Central memory CD8-positive, alpha-beta T cell (primary cell): ENCODE measurements around the gene HORMAD2.

ENCODE experiments used
- ATAC-seq: fragments of 150-1000 bp; cut with Tn5 transposase; replicated peaks from 2 replicates; pipeline ENCODE4 v1.10.0; 2022; ENCODE audit warnings: mild to moderate bottlenecking, moderate FRiP score, moderate number of reproducible peaks; ENCODE audit not compliant: poor library complexity, severe bottlenecking; ENCODE audit errors: extremely low read depth
- DNase-seq, 2 donors: peaks; one replicate each; pipeline ENCODE4 v3.0.0; 2021; ENCODE audit warnings: low spot score in 2 of 2
- H3K27ac Mint-ChIP-seq: one replicate; pipeline ENCODE4 v1.8.0; 2022; ENCODE audit warnings: low read depth, mild to moderate bottlenecking, moderate library complexity, mixed read lengths
- H3K27me3 Mint-ChIP-seq: one replicate; pipeline ENCODE4 v1.8.0; 2022; ENCODE audit warnings: mixed read lengths
- H3K36me3 Mint-ChIP-seq: one replicate; pipeline ENCODE4 v1.8.0; 2022; ENCODE audit warnings: mild to moderate bottlenecking, moderate library complexity, mixed read lengths; ENCODE audit not compliant: insufficient read depth
- H3K4me1 Mint-ChIP-seq: one replicate; pipeline ENCODE4 v1.8.0; 2022; ENCODE audit warnings: mixed read lengths
- H3K4me3 Mint-ChIP-seq: one replicate; pipeline ENCODE4 v1.8.0; 2022; ENCODE audit warnings: mild to moderate bottlenecking, moderate library complexity, mixed read lengths
- H3K9me3 Mint-ChIP-seq: one replicate; pipeline ENCODE4 v1.8.0; 2022; ENCODE audit warnings: mixed read lengths

Gene HORMAD2

GRCh38 chr22:30226192-30226832, 146.0 kb downstream of the HORMAD2 start:
- H3K36me3 Mint-ChIP-seq, result no peaks in the 10 kb centered on the region
- peaks cover 43% of the 10 kb centered on the region for H3K4me1 Mint-ChIP-seq
- no peak overlapping the region for H3K4me3 Mint-ChIP-seq
- no peak for ATAC-seq
- H3K27me3 Mint-ChIP-seq, result no peaks in the 10 kb centered on the region
- DNase-seq, result no peak
- H3K9me3 Mint-ChIP-seq, result no peaks in the 10 kb centered on the region
- H3K27ac Mint-ChIP-seq, result no peak overlapping the region
